Measurements from ENCODE around the gene FDCSP. TPM values are rescaled to one million over a fixed set of nuclear protein-coding genes. Genes with fewer than 3 reads are reported as not detected.

FDCSP gene
- not detected for total RNA-seq

- no peaks in the 10 kb centered on the region for H3K9me3 Mint-ChIP-seq
- no peaks in the 10 kb centered on the region for H3K27me3 Mint-ChIP-seq
- POLR2A ChIA-PET: no interaction called here
- no peaks in the 10 kb centered on the region for H3K36me3 Mint-ChIP-seq
- H3K27ac Mint-ChIP-seq: no peak within 1 kb of the TSS
- DNase-seq: no peak
- ATAC-seq (ENCODE audit: low read depth): no peak
- H3K4me1 Mint-ChIP-seq: no peaks in the 10 kb centered on the region
- H3K4me3 Mint-ChIP-seq: no peak within 1 kb of the TSS
Measured at GRCh38 chr4:70225824-70226223, at the start of gene FDCSP. Gene FDCSP, plus strand, starts transcription at chr4:70226124. Its CDS starts 5,071 bp downstream, at chr4:70231195.

- Mint-ChIP-seq H3K27me3 (no peaks in the 10 kb centered on the region), H3K9me3 (no peaks in the 10 kb centered on the region), H3K27ac (no peak overlapping the region), H3K4me1 (no peaks in the 10 kb centered on the region), H3K4me3 (no peak overlapping the region), H3K36me3 (no peaks in the 10 kb centered on the region)
- no peak for ATAC-seq (ENCODE audit: low read depth)
- POLR2A ChIA-PET: no interaction called here
- no peak for DNase-seq
Measured at GRCh38 chr4:70177090-70177489, 48.8 kb upstream of the FDCSP start.

- Mint-ChIP-seq H3K27me3 (no peaks in the 10 kb centered on the region), H3K9me3 (no peaks in the 10 kb centered on the region), H3K4me1 (no peaks in the 10 kb centered on the region), H3K27ac (no peak overlapping the region), H3K4me3 (no peak overlapping the region), H3K36me3 (no peaks in the 10 kb centered on the region)
- POLR2A ChIA-PET: no interaction called here
- ATAC-seq (ENCODE audit: low read depth) (no peak), DNase-seq (no peak)
Measured at GRCh38 chr4:70178075-70178660, 47.8 kb upstream of the FDCSP start.

- H3K27me3 Mint-ChIP-seq: no peaks in the 10 kb centered on the region
- no peaks in the 10 kb centered on the region for H3K4me1 Mint-ChIP-seq
- H3K4me3 Mint-ChIP-seq: no peak overlapping the region
- H3K36me3 Mint-ChIP-seq: no peaks in the 10 kb centered on the region
- ATAC-seq (ENCODE audit: low read depth): no peak
- no peak for DNase-seq
- H3K9me3 Mint-ChIP-seq: no peaks in the 10 kb centered on the region
- POLR2A ChIA-PET: no interaction called here
- H3K27ac Mint-ChIP-seq: no peak overlapping the region
Measured at GRCh38 chr4:70179811-70180210, 46.1 kb upstream of the FDCSP start.

GRCh38 chr4:70181864-70182263 is 44.1 kb upstream of the FDCSP start:
- no peaks in the 10 kb centered on the region for H3K4me1 Mint-ChIP-seq
- POLR2A ChIA-PET: no interaction called here
- no peak overlapping the region for H3K27ac Mint-ChIP-seq
- no peak overlapping the region for H3K4me3 Mint-ChIP-seq
- H3K36me3 Mint-ChIP-seq: no peaks in the 10 kb centered on the region
- no peak for DNase-seq
- no peak for ATAC-seq (ENCODE audit: low read depth)
- no peaks in the 10 kb centered on the region for H3K9me3 Mint-ChIP-seq
- no peaks in the 10 kb centered on the region for H3K27me3 Mint-ChIP-seq

- ATAC-seq (ENCODE audit: low read depth): no peak
- DNase-seq: no peak
- no peaks in the 10 kb centered on the region for H3K4me1 Mint-ChIP-seq
- POLR2A ChIA-PET: no interaction called here
- H3K27ac Mint-ChIP-seq: no peak overlapping the region
- H3K9me3 Mint-ChIP-seq: no peaks in the 10 kb centered on the region
- H3K36me3 Mint-ChIP-seq: no peaks in the 10 kb centered on the region
- no peaks in the 10 kb centered on the region for H3K27me3 Mint-ChIP-seq
- no peak overlapping the region for H3K4me3 Mint-ChIP-seq
Measured at GRCh38 chr4:70182517-70183167, 43.3 kb upstream of the FDCSP start.

- ATAC-seq (ENCODE audit: low read depth) (peak; percentile 39), DNase-seq (no peak)
- H3K4me3 Mint-ChIP-seq: no peak overlapping the region
- H3K36me3 Mint-ChIP-seq: no peaks in the 10 kb centered on the region
- no peaks in the 10 kb centered on the region for H3K4me1 Mint-ChIP-seq
- H3K27me3 Mint-ChIP-seq: no peaks in the 10 kb centered on the region
- no peaks in the 10 kb centered on the region for H3K9me3 Mint-ChIP-seq
- no peak overlapping the region for H3K27ac Mint-ChIP-seq
- POLR2A ChIA-PET: no interaction called here
Measured at GRCh38 chr4:70183168-70183939, 42.6 kb upstream of the FDCSP start.

GRCh38 chr4:70183940-70184246 is 42.0 kb upstream of the FDCSP start:
- Mint-ChIP-seq H3K9me3 (no peaks in the 10 kb centered on the region), H3K4me3 (no peak overlapping the region), H3K27me3 (no peaks in the 10 kb centered on the region), H3K36me3 (no peaks in the 10 kb centered on the region), H3K27ac (no peak overlapping the region), H3K4me1 (no peaks in the 10 kb centered on the region)
- DNase-seq: no peak
- POLR2A ChIA-PET: no interaction called here
- ATAC-seq (ENCODE audit: low read depth): no peak

GRCh38 chr4:70187216-70187615 is 38.7 kb upstream of the FDCSP start:
- POLR2A ChIA-PET: no interaction called here
- DNase-seq (no peak), ATAC-seq (ENCODE audit: low read depth) (no peak)
- H3K4me1 Mint-ChIP-seq: no peaks in the 10 kb centered on the region
- no peak overlapping the region for H3K4me3 Mint-ChIP-seq
- no peaks in the 10 kb centered on the region for H3K9me3 Mint-ChIP-seq
- no peaks in the 10 kb centered on the region for H3K36me3 Mint-ChIP-seq
- no peak overlapping the region for H3K27ac Mint-ChIP-seq
- no peaks in the 10 kb centered on the region for H3K27me3 Mint-ChIP-seq

- Mint-ChIP-seq H3K9me3 (no peaks in the 10 kb centered on the region), H3K27ac (no peak overlapping the region), H3K27me3 (no peaks in the 10 kb centered on the region), H3K4me3 (no peak overlapping the region), H3K36me3 (no peaks in the 10 kb centered on the region), H3K4me1 (no peaks in the 10 kb centered on the region)
- no peak for ATAC-seq (ENCODE audit: low read depth)
- POLR2A ChIA-PET: no interaction called here
- DNase-seq: no peak
Measured at GRCh38 chr4:70190579-70190978, 35.3 kb upstream of the FDCSP start.

GRCh38 chr4:70191647-70192046 is 34.3 kb upstream of the FDCSP start:
- no peaks in the 10 kb centered on the region for H3K27me3 Mint-ChIP-seq
- H3K4me1 Mint-ChIP-seq: no peaks in the 10 kb centered on the region
- H3K9me3 Mint-ChIP-seq: no peaks in the 10 kb centered on the region
- H3K27ac Mint-ChIP-seq: no peak overlapping the region
- DNase-seq (no peak), ATAC-seq (ENCODE audit: low read depth) (no peak)
- POLR2A ChIA-PET: no interaction called here
- no peaks in the 10 kb centered on the region for H3K36me3 Mint-ChIP-seq
- H3K4me3 Mint-ChIP-seq: no peak overlapping the region

GRCh38 chr4:70192895-70193294 is 33.0 kb upstream of the FDCSP start:
- DNase-seq (no peak), ATAC-seq (ENCODE audit: low read depth) (no peak)
- POLR2A ChIA-PET: no interaction called here
- Mint-ChIP-seq H3K27me3 (no peaks in the 10 kb centered on the region), H3K4me3 (no peak overlapping the region), H3K9me3 (no peaks in the 10 kb centered on the region), H3K27ac (no peak overlapping the region), H3K36me3 (no peaks in the 10 kb centered on the region), H3K4me1 (no peaks in the 10 kb centered on the region)

GRCh38 chr4:70195425-70195824 is 30.5 kb upstream of the FDCSP start, which contains the start of gene ODAM:
Gene ODAM, plus strand, starts transcription at chr4:70195725. Its CDS starts 819 bp downstream, at chr4:70196544.
- Mint-ChIP-seq H3K4me1 (no peaks in the 10 kb centered on the region), H3K36me3 (no peaks in the 10 kb centered on the region), H3K27me3 (no peaks in the 10 kb centered on the region), H3K27ac (no peak within 1 kb of the TSS), H3K9me3 (no peaks in the 10 kb centered on the region), H3K4me3 (no peak within 1 kb of the TSS)
- ATAC-seq (ENCODE audit: low read depth) (no peak), DNase-seq (no peak)
- POLR2A ChIA-PET: no interaction called here

- POLR2A ChIA-PET: no interaction called here
- no peaks in the 10 kb centered on the region for H3K4me1 Mint-ChIP-seq
- H3K9me3 Mint-ChIP-seq: no peaks in the 10 kb centered on the region
- DNase-seq (no peak), ATAC-seq (ENCODE audit: low read depth) (no peak)
- no peaks in the 10 kb centered on the region for H3K36me3 Mint-ChIP-seq
- no peak overlapping the region for H3K4me3 Mint-ChIP-seq
- no peaks in the 10 kb centered on the region for H3K27me3 Mint-ChIP-seq
- H3K27ac Mint-ChIP-seq: no peak overlapping the region
Measured at GRCh38 chr4:70196857-70197256, 29.1 kb upstream of the FDCSP start.

Data from activated naive CD8-positive, alpha-beta T cell treated with anti-CD3 and anti-CD28 coated beads, Interleukin-2, amount 10 ng/mL, durations not matched to agents 7 days and 5 days (primary cell).